HG02970 (cell line): ENCODE results near the gene HNRNPH3.

ENCODE experiments used
- ATAC-seq: cut with Tn5 transposase; IDR thresholded peaks from one replicate; pipeline ENCODE4 v1.9.1; 2021; ENCODE audit warnings: mild to moderate bottlenecking, moderate library complexity, moderate number of reproducible peaks; ENCODE audit not compliant: unreplicated experiment, low FRiP score

HNRNPH3 gene

DNA sequence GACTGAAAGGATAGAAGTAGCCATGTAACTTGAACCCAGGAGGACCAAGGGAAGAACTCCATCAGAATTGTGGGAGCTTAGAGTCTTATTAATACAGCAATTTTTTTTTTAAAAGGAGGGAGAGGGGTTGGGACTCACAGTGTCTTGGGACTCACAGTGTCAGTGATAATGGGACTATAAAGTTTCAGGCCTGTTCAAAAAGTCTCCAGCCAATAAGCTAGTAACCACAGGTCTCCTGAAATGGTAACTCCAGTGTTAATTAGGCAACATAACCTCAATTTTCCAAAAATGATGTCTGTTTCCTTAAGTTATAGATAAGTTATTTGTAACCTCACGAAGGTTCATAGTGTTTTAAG is 2.4 kb upstream of the HNRNPH3 start:
- ATAC-seq, result no peak

DNA sequence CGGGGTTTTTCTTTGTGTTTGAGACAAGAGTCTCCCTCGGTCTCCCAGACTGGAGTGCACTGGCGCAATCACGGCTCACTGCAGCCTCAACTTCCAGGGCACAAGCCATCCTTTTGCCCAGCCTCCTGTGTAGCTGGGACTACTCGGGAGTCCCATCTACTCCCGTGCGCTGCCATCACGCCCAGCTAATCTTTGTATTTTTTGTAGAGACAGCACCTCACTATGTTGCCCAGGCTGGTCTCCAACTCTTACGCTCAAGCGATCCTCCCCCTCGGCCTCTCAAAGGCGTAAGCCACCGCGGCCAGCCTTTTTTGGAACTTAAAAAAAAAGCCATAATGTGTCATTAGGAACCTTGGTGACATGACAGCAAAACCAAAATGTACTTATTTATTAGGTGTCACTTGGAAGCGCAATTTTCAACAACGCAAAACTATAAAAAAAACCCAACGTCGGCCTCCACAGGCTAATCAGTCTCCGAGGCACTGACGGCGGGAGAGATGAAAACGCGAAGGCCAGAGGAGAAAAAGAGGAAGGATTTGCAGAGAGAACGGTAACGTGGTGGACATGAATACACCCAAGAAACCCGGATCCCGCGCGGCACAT is 911 bp upstream of the HNRNPH3 start:
- no peak for ATAC-seq

DNA sequence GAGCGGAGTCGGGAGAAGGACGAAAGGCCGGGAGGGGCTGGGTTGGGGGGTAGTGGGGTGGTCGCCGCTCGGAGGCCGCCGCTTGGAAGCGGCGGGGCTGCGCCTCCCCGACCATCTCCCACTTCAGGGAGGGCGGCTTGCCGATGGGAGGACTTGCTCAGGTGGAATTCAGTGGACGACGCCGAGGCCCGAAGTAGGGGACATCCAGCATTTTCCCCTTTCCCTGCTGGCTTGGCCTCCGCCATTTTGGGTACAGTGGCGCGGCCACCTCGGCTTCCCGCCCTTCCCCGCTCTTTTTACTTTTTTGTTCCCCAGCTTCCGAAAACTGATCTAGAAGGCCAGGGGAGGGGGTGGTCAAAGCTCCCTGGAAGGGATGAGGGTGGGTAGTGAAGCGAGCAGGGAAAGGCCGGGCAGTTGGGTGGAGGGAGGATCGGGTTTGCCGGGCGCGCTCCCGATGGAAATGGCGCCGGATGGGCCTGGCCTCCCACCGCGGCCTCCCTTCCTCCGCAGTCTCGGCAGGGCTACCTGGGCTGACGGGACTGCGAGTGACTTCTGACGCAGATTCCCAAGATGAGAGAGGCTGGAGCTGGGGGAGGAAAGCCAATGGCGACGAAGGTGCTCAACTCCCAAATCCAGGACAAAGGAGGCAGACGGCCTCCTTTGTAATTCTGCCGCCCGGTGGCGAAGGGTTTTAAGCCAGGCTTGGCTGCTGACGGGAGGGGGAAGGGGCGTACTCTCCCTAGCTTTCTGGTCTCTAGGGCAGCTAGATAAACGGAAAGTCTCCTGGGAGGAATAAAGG is 594 bp downstream of the HNRNPH3 start, which contains the start of gene PBLD:
TSS of gene PBLD (minus strand) at position 670 of the 799 bp plus-strand sequence. CDS start 26,084 bp downstream, outside the sequence.
- ATAC-seq, result peak; percentile 22

DNA sequence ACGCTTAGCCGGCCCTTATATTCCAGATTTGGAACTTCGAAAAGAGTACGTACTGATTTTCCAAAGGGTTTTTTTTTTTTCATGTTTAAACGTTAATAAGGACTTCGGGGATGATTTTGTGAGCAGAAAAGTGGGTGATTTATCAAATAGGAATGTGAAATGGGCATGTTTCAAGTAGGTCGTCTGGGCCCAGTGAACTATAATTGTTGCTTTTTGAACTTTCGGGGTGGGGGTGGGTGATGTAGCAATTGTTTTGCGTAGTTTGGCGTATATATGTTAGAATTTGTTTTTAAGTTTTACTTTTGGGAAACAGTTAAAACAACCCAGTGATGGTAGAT is 1.2 kb downstream of the HNRNPH3 start:
- no peak for ATAC-seq

DNA sequence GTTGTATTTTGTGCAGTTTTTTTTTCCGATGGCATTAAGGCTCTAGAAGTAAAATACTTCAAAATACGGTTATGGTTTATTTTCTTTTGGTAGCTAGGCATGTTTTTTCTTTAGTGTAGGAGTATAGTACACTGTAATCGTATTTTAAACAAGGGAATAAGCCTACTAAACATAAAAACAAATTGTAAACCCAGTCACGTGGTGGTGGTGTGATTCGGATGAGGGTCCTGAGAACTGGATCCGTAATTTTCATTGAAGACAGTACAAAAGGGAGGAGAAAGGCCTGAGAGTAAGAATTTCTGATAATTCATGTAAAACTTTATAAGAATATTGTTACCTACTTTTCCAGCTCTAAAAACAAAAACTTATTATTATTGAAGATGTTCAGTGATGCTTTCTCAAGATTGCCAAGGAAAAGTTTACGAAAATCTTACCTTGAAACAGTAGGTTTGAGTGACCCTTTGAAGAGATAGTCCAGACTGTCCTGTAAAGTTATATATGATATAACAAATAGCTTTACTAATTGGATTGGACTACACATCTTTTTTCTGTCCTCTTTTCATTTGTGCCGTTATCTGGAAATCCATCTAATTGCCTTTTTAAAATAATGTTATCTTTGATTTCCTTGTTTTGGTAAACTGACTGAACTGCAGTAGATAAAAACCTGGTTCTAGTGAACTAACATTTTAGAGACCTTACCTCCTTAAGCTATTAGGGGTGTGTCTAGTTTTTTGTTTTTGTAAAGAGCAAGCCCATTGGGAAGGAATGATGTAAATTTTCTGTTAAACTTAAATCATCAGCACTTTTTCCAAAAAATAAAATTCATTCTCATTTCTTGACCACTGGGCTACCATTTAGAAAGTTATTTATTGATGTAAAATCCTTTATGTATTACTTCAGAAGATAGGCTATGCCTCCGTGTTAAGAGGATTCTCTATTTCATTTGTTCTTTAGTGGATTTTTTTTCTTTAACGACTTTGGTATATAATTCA is 1.9 kb downstream of the HNRNPH3 start:
- ATAC-seq, result no peak

DNA sequence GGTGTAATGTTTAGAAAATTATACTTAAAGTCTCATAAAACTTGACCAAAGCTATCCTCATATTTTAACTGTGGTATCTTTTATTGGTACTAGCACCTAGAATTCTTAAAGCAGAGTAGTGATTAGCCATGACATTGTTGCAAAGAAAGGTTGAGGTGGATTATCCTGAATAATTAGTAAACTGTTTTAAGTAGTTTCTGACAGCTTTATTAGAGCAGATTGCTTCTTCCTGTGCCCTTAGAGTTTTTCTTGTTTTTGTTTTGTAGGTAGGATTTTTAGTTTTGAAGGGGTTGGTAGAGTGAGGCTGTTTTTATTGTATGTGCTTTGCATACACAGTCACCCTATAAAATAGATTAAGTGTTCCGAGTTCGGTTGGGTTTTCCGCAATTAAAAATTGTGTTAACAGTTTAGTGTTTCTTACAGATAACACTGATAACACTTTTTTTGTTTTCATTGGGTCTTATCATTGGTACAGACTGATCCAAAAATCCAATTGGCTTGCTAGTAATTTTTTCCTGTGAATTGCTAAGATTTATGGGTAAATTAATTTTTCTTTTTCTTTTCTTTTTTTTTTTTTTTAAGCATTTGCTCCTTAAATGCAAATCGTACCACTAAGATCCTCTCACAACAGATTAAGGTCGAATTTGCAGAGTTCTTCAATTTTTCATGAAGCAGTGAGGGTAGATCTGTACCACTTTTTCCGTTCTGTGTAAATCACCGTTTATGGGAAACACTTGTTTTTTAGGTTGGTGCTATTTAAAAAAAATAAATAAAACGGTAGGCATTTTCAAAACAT is 3.0 kb downstream of the HNRNPH3 start:
- no peak for ATAC-seq

DNA sequence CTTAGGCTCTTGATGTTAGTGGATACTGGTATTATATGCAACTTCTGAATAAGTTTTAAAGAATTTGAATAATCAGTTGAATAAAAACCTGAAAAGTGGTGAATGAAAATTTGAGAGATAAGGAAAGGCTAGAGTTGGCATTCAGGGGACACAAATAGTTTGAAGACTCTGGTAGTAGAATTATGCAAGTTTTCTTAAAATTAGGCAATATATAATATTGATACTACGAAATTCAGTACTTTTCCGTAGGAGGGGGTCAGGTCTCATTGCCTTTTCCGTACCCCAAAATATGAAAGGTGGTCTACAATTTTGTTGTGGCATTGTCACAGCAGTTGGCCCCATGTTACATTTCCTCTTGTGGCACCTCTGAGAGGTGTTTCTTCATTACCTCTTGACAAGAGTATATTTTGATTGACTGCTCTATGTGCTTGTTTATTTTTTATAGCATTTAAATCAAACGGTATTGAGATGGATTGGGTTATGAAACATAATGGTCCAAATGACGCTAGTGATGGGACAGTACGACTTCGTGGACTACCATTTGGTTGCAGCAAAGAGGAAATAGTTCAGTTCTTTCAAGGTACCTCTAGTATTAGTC is 5.0 kb downstream of the HNRNPH3 start:
- ATAC-seq, result no peak

DNA sequence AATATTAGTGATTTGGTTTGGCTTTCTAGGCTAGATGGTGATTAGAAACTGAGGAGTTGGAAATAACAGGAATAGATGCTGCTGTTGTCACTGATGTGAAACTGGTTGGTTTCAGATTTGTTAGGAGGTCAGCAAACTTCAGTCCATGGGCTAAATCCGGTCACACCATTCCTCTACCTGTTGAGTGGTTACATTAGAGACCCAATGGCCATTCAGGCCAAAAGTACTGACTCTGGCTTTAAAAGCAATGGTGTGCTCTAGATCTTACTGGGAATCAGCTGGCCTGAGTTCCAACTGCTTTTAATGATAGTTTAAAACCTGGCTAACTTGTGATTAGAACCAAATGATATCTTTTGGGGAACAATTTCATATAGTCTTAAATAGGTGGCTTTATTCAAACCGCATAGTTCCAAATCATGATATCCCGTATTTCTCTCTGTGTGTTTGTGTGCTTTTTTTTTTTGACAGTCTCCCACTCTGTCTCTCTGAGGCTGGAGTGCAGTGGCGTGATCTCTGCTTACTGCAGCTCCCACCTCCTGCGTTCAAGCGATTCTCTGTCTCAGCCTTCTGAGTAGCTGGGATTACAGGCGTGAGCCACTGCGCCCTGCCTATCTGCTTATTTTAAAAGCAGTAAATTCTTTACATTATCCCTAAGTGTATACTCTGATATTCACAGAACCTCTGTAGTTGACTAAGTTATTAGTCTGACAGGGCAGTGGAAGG is 8.7 kb downstream of the HNRNPH3 start:
- ATAC-seq, result no peak

DNA sequence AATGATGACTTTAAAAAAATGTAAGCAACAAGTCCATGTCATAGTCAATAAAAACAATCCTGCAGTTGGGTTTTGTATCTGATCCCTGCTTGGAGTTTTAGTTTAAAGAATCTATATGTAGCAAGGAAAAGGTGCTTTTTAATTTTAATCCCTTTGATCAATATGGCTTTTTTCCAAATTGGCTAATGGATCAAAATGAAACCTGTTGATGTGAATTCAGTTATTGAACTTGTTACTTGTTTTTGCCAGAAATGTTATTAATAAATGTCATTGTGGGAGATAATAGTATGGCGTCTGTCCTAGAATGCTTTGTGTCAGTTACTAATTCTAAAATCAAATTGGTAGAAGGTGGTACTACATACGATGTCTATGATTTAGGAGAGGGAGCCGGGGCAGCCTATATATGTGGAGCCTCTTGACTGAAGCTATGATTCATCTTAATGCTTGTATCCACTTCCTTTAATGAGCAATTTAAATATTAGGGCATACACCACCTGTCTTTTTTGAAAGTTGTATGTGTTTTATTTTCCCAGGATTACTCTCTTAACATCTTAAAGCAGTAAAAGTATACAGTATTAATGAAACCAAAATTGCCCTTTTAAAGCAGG is 11.1 kb downstream of the HNRNPH3 start:
- ATAC-seq, result no peak

DNA sequence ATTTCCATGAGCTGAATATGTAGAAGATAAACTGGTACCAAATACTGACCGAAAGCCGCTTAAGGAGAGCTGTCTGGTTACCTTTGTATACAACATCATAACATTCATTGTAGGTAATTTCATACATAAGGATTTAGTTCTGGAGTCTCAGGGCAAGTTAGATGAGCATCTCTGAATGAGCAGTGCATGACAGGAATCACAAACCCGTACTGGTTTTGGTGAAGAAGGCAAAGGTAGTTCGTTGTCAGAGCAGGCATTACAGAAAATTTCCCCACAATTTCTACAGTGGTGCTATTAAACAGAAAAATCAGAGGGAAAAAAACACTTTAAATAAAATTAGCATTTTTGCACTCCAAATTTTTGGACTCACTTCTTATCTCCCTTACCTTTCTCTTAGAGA is 13.8 kb downstream of the HNRNPH3 start:
- ATAC-seq, result no peak

DNA sequence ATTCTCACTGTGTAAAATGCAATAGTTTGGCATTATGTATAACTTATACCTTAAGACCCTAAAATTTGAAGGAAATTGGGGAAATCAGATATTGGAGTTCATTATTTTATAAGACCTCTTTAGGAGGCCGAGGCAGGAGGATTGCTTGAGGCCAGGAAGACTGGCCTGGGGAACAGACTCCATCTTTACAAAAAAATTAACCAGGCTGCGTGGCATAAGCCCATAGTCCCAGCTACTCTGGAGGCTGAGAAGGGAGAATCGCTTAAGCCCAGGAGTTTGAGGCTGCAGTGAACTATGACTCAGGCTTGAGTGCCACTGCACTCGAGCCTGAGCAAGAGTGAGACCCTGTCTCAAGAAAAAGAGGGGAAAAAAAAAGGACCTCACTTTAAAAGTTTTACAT is 14.9 kb downstream of the HNRNPH3 start:
- ATAC-seq, result no peak

DNA sequence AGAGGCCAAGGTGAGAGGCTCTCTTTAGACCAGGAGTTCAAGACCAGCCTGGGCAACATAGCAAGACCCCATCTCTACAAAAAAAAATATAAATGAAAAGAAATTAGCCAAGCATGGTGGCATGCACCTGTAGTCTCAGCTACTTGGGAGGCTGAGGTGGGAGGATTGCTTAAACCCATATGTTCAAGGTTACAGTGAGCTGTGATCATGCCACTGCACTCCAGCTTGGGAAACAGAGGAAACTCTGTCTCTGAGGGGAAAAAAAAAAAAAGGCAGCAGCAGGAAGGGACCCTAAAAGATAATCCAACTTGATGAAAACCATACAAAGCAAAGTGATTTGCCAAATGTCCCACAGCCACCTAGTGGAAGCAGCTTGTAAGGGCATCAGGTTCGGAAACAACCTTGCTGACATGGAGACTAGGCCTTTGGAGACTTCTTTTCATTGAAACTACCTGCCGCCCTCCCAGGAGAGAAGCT is 16.4 kb downstream of the HNRNPH3 start:
- ATAC-seq, result no peak

DNA sequence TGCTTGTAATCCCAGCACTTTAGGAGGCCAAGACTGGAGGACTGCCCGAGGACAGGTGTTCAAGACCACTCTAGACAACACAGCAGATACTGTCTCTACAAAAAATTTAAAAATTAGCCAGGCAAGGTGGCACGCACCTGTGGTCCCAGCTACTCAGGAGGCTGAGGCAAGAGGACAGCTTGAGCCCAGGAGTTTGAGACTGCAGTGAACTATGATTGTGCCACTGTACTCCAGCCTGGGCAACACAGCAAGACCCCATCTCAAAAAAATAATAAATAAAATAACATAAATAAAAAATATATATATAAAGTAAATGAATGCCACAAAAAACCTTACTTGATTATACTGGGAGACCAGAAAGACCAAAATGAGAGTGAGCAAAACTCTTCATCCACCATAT is 21.7 kb downstream of the HNRNPH3 start:
- ATAC-seq, result no peak

DNA sequence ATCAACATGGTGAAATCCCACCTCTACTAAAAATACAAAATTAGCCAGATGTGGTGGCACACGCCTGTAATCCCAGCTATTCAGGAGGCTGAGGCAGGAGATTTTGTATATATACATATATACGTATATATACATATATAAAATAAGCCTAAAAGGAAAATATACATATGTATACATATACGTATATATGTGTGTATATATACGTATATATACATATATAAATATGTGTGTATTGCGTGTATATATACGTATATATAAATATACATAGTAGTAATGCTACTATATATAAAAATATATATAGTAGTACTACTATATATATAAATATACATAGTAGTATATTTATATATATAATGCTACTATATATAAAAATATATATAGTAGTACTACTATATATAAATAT is 27.3 kb downstream of the HNRNPH3 start:
- ATAC-seq, result no peak

DNA sequence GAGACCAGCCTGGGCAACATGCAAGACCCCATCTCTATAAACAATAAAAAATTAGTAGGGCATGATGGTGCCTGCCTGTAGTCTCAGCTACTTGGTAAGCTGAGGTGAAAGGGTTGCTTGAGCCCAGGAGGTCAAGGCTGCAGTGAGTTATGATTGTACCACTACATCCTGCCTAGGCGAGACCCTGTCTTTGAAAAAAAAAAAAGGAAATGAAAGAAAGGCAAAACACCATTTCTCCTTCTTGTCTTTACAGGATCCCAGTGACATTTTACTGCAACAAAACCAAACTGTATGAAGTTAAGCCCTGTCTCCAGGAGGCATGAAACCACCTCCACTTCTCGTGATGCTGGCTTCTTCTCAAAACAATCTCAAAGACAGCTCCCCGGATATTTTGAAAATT is 30.7 kb downstream of the HNRNPH3 start:
- no peak for ATAC-seq

DNA sequence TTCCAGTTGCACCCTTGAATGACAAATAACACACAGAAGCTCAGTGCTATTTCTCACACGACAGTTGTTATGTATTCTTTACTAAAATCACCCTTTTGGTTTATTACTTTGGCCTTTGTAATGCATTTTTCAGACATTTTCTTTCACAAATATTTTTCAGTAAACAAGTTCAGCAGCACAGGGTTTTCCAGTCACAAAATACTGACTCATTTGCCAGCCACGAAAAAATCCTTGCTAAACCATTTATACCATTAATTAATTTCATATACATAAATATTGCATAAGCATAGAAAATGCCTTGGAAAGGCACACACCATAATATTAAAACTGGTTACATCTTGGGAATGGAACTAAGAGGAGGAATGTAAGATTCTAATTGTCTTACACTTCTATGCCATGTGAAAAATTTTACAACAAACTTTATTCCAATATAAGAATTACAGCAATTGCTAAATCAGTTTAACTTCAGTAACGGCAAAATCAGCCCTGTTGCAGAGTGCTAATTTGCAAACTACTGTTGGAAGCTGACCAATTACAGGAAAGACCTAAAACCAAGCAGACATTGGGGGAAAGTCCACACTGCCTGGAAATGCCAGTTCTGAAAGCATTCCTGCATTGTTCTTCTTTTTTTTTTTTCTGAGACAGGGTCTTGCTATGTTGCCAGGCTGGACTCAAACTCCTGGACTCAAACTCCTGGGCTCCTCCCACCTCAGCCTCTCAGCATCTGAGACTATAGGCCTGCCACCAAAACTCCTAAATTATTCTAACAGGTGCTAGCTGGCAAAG is 32.4 kb downstream of the HNRNPH3 start:
- ATAC-seq, result no peak

DNA sequence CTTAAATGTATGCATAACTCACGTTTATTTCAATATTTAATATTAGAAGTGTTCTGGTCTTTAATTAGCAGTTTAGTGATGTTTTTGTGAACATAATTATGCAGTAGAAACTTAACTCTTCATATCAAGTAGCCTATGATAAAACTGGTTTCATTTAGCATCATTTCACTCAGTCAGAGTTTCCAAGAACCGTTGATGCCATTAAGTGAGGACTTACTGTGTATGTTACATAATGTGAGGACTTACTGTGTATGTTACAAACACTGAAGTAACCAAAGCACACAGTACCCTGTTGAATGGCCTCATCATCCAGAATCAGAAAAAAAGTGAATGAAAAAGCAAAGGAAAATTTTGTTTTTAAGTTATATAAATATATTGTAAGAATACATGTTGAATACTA is 33.7 kb downstream of the HNRNPH3 start:
- ATAC-seq, result no peak

DNA sequence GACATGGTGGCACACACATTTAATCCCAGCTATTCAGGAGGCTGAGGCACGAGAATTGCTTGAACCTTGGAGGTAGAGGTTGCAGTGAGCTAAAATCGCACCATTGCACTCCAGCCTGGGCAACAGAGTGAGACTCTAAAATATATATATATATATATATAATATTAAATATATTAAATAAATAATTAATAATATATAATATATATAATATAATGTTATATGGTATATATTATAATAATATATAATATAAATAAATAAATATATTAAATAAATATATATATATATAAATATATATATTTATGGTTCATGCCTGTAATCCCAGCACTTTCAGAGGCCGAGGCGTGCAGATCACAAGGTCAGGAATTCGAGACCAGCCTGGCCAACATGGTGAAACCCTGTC is 34.7 kb downstream of the HNRNPH3 start:
- ATAC-seq, result no peak
